Measurements from ENCODE around the gene CREBBP. TPM values are rescaled to one million over a fixed set of nuclear protein-coding genes. Genes with fewer than 3 reads are reported as not detected.

CREBBP gene
- total RNA-seq, 2 experiments from 2014 or later = 145 to 152 TPM

DNA sequence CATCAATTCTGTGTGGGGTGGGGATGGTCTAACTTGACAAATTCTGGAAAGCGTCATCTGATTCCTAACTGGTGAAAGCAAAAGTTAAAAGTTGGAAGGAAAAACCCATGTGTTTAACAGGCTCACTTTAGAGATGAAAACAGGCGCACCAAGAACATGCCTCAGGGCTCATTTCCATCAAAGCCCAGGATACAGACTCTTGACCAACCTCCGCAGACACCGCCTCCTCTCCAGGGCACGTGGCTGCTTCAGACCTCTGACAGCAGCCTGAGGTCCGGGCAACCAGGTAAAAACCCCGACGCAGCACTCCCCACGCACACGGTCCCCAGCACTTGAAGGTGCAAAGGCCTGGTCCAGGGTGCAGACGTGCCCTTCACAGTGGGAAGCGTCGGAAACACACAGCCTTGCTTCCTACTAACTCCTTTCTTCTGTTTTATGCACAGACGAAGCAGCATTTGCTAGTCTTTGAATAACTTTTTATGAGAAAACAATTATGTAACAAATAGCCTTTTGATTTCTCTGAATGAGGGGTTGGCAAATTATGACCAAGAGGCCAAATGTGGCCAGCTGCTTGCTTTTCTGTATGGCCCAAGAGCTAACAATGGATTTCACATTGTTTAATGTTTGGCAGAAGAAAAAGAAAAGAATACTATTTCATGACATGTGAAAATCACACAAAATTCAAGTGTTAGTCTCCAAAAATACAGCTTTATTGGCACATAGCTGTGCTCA is 119.0 kb downstream of the CREBBP start:
- DNase-seq = no peak
- Mint-ChIP-seq H3K4me1 (ENCODE audit: low read depth) (no peaks in the 10 kb centered on the region), H3K27ac (no peak overlapping the region), H3K4me3 (no peak overlapping the region), H3K9me3 (no peaks in the 10 kb centered on the region), H3K27me3 (no peaks in the 10 kb centered on the region), H3K36me3 (ENCODE audit: low read depth) (peaks cover 89% of the 10 kb centered on the region)
- Histone ChIP-seq H3K36me3 (ENCODE audit: insufficient read depth, low read length) (peaks cover 74% of the 10 kb centered on the region), H3K4me1 (ENCODE audit: insufficient read depth, low read length) (no peaks in the 10 kb centered on the region), H3K27me3 (ENCODE audit: control insufficient read depth in 1 of 2, insufficient read depth in 2 of 2, low read length in 2 of 2) (no peaks in the 10 kb centered on the region), H3K4me3 (ENCODE audit: low read length) (no peak overlapping the region), H3K27ac (ENCODE audit: low read depth in 1 of 2, low read length in 2 of 2) (no peak overlapping the region), H3K9me3 (ENCODE audit: control insufficient read depth in 1 of 2, insufficient read depth in 1 of 2, low read length in 2 of 2) (no peaks in the 10 kb centered on the region)
- POLR2A ChIA-PET = no interaction called here
- CTCF ChIA-PET = no interaction called here
- no peak for ATAC-seq (ENCODE audit: poor library complexity)
- intact Hi-C loops (cut with DNase I, micrococcal nuclease) = no loop called here
- TF ChIP-seq, protein P1, sequence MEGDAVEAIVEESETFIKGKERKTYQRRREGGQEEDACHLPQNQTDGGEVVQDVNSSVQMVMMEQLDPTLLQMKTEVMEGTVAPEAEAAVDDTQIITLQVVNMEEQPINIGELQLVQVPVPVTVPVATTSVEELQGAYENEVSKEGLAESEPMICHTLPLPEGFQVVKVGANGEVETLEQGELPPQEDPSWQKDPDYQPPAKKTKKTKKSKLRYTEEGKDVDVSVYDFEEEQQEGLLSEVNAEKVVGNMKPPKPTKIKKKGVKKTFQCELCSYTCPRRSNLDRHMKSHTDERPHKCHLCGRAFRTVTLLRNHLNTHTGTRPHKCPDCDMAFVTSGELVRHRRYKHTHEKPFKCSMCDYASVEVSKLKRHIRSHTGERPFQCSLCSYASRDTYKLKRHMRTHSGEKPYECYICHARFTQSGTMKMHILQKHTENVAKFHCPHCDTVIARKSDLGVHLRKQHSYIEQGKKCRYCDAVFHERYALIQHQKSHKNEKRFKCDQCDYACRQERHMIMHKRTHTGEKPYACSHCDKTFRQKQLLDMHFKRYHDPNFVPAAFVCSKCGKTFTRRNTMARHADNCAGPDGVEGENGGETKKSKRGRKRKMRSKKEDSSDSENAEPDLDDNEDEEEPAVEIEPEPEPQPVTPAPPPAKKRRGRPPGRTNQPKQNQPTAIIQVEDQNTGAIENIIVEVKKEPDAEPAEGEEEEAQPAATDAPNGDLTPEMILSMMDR (IDR thresholded peaks at IDR 0.05) = no peak

DNA sequence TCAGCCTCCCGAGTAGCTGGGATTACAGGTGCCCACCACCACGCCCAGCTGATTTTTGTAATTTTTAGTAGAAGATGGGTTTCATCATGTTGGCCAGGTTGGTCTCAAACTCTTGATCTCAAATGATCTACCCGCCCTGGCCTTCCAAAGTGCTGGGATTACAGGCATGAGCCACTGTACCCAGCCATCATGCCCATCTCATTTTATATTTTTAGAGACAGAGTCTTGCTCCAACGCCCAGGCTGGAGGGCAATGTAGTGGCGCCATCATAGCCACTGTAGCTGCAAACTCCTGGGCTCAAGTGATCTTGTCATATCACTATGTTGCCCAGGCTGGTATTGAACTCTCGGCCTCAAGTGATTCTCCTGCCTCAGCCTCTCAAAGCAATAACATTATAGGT is 120.0 kb downstream of the CREBBP start:
- H3K27ac Mint-ChIP-seq = no peak overlapping the region
- H3K4me1 ChIP-seq (ENCODE audit: insufficient read depth, low read length) = no peaks in the 10 kb centered on the region
- DNase-seq (no peak), ATAC-seq (ENCODE audit: poor library complexity) (no peak)
- H3K9me3 Mint-ChIP-seq = no peaks in the 10 kb centered on the region
- peaks cover 73% of the 10 kb centered on the region for H3K36me3 ChIP-seq (ENCODE audit: insufficient read depth, low read length)
- ChIA-PET CTCF (interaction anchor here (1.3 kb wide), 1 partner anchor 12 kb away, joined by 4 read pairs; no protein-coding TSS in a partner anchor), POLR2A (interaction anchor here (1.3 kb wide), 1 partner anchor 121 kb away, joined by 4 read pairs; no protein-coding TSS in a partner anchor)
- peaks cover 87% of the 10 kb centered on the region for H3K36me3 Mint-ChIP-seq (ENCODE audit: low read depth)
- intact Hi-C loops (cut with DNase I, micrococcal nuclease) = no loop called here
- no peak overlapping the region for H3K27ac ChIP-seq (ENCODE audit: low read depth in 1 of 2, low read length in 2 of 2)
- no peaks in the 10 kb centered on the region for H3K4me1 Mint-ChIP-seq (ENCODE audit: low read depth)
- H3K4me3 Mint-ChIP-seq = no peak overlapping the region
- H3K27me3 Mint-ChIP-seq = no peaks in the 10 kb centered on the region
- no peaks in the 10 kb centered on the region for H3K27me3 ChIP-seq (ENCODE audit: control insufficient read depth in 1 of 2, insufficient read depth in 2 of 2, low read length in 2 of 2)
- H3K4me3 ChIP-seq (ENCODE audit: low read length) = no peak overlapping the region
- TF ChIP-seq, protein P1 (IDR thresholded peaks at IDR 0.05) = no peak
- no peaks in the 10 kb centered on the region for H3K9me3 ChIP-seq (ENCODE audit: control insufficient read depth in 1 of 2, insufficient read depth in 1 of 2, low read length in 2 of 2)

DNA sequence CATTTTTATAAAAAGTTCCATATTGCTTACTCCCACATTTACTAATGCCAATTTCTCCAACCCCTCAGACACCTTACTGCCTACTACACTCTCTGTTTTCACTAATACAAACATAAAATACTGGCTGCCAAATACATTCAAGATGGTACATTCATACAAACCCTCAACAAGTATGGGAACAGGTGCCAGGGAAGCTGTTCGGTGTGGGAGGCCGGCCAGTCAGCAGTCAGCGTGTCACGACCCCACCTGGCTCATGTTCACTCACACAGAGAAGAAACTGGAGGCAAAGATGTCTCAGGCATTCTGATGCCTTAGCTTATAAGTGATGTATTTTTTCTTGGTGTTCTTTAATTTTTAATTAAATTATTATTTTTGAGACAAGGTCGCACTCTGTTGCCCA is 120.8 kb downstream of the CREBBP start:
- H3K9me3 ChIP-seq (ENCODE audit: control insufficient read depth in 1 of 2, insufficient read depth in 1 of 2, low read length in 2 of 2) = no peaks in the 10 kb centered on the region
- intact Hi-C loops (cut with DNase I, micrococcal nuclease) = no loop called here
- H3K4me1 Mint-ChIP-seq (ENCODE audit: low read depth) = no peaks in the 10 kb centered on the region
- no peak for DNase-seq
- H3K4me1 ChIP-seq (ENCODE audit: insufficient read depth, low read length) = no peaks in the 10 kb centered on the region
- no peaks in the 10 kb centered on the region for H3K27me3 ChIP-seq (ENCODE audit: control insufficient read depth in 1 of 2, insufficient read depth in 2 of 2, low read length in 2 of 2)
- no peak for ATAC-seq (ENCODE audit: poor library complexity)
- TF ChIP-seq, protein P1 (IDR thresholded peaks at IDR 0.05) = no peak
- no peaks in the 10 kb centered on the region for H3K9me3 Mint-ChIP-seq
- POLR2A ChIA-PET = interaction anchor here (1.3 kb wide), 1 partner anchor 121 kb away, joined by 4 read pairs; no protein-coding TSS in a partner anchor
- no peak overlapping the region for H3K4me3 Mint-ChIP-seq
- H3K27me3 Mint-ChIP-seq = no peaks in the 10 kb centered on the region
- H3K36me3 ChIP-seq (ENCODE audit: insufficient read depth, low read length) = peaks cover 71% of the 10 kb centered on the region
- H3K27ac Mint-ChIP-seq = no peak overlapping the region
- CTCF ChIA-PET = interaction anchor here (1.3 kb wide), 1 partner anchor 13 kb away, joined by 4 read pairs; no protein-coding TSS in a partner anchor
- no peak overlapping the region for H3K27ac ChIP-seq (ENCODE audit: low read depth in 1 of 2, low read length in 2 of 2)
- peaks cover 89% of the 10 kb centered on the region for H3K36me3 Mint-ChIP-seq (ENCODE audit: low read depth)
- no peak overlapping the region for H3K4me3 ChIP-seq (ENCODE audit: low read length)

Data from CD4-positive, alpha-beta T cell (primary cell).